Melanocyte of skin (primary cell): ENCODE data around the gene CDH11. TPM values are rescaled to one million over a fixed set of nuclear protein-coding genes. Genes with fewer than 3 reads are reported as not detected.

ENCODE experiments used
- total RNA-seq, 2 donors: library from RNA; depleted of rRNA; stranded (reverse); fragments of >200 nt; gene quantifications; 2 replicates each; pipeline ENCODE4 v1.2.3, GENCODE V29; 2012

CDH11 gene
- 10 to 100 TPM in 1 of 2 donors, under 1 TPM in 1; 1.00 to 18.9 TPM for total RNA-seq

GRCh38 chr16:65121870-65122723, at the start of gene CDH11:
CDH11 (minus strand) TSS chr16:65122063; CDS start chr16:65004869, 117,194 bp downstream.

